ENCODE measurements around the gene GNAT1.

Gene GNAT1

GRCh38 chr3:50182533-50183099 is 8.8 kb upstream of the GNAT1 start:
- DNase-seq, result no peak

GRCh38 chr3:50183755-50184154 is 7.7 kb upstream of the GNAT1 start:
- no peak for DNase-seq

GRCh38 chr3:50184242-50184978 is 7.0 kb upstream of the GNAT1 start:
- no peak for DNase-seq

GRCh38 chr3:50185230-50185629 is 6.2 kb upstream of the GNAT1 start:
- no peak for DNase-seq

GRCh38 chr3:50186096-50186495 is 5.3 kb upstream of the GNAT1 start:
- DNase-seq, result no peak

GRCh38 chr3:50187750-50188149 is 3.7 kb upstream of the GNAT1 start:
- DNase-seq, result no peak

GRCh38 chr3:50189274-50189673 is 2.1 kb upstream of the GNAT1 start:
- no peak for DNase-seq

- no peak for DNase-seq
Observed at GRCh38 chr3:50189989-50190388, 1.4 kb upstream of the GNAT1 start.

GRCh38 chr3:50192124-50192523 is 714 bp downstream of the GNAT1 start:
- no peak for DNase-seq

- DNase-seq, result peak; percentile 26
Observed at GRCh38 chr3:50192689-50193141, 1.3 kb downstream of the GNAT1 start.

GRCh38 chr3:50193286-50193685 is 1.9 kb downstream of the GNAT1 start:
- DNase-seq, result no peak

GRCh38 chr3:50193746-50194127 is 2.3 kb downstream of the GNAT1 start:
- DNase-seq, result no peak

- no peak for DNase-seq
Observed at GRCh38 chr3:50194128-50194902, 2.9 kb downstream of the GNAT1 start.

- DNase-seq, result no peak
Observed at GRCh38 chr3:50194903-50195500, 3.6 kb downstream of the GNAT1 start.

GRCh38 chr3:50195501-50196252 is 4.3 kb downstream of the GNAT1 start:
- DNase-seq, result peak; percentile 34

GRCh38 chr3:50196253-50196801 is 4.9 kb downstream of the GNAT1 start:
- no peak for DNase-seq

GRCh38 chr3:50201573-50202315 is 10.3 kb downstream of the GNAT1 start:
- peak; percentile 60 for DNase-seq

- no peak for DNase-seq
Observed at GRCh38 chr3:50202353-50203112, 11.1 kb downstream of the GNAT1 start.

- no peak for DNase-seq
Observed at GRCh38 chr3:50203113-50203808, 11.9 kb downstream of the GNAT1 start.

Data from SHP77 treated with DMSO at 0.1 percent for 48 hours (cell line).